OCI-LY3 (cell line): Measurements from ENCODE around the gene CASZ1.

ENCODE experiments used
- H2AFZ ChIP-seq: fragments of 200-600, 300-600 bp; shearing (Covaris generic); 2 replicates; pipeline ENCODE4 v1.6.0; 2014; ENCODE audit warnings: antibody characterized with exemption, low read depth, low read length
- H3K27ac ChIP-seq: fragments of 200-600, 300-600 bp; sonication (generic); 2 replicates; pipeline ENCODE4 v1.5.1; 2014; ENCODE audit warnings: mild to moderate bottlenecking, low read length, moderate library complexity, mixed read lengths
- H3K27me3 ChIP-seq: fragments of 200-600, 300-600 bp; sonication (generic); 2 replicates; pipeline ENCODE4 v1.6.1; 2014; ENCODE audit warnings: low read depth, low read length, mixed read lengths
- H3K36me3 ChIP-seq: fragments of 200-600, 300-600 bp; sonication (generic); replicated peaks from 2 replicates; pipeline ENCODE3; 2014; ENCODE audit warnings: low read depth, low read length, mixed read lengths
- H3K4me1 ChIP-seq: fragments of 300-600, 200-600 bp; sonication (generic); 2 replicates; pipeline ENCODE4 v1.6.1; 2014; ENCODE audit warnings: low read length, mixed read lengths
- H3K4me2 ChIP-seq: fragments of 200-600, 300-600 bp; sonication (generic); 2 replicates; pipeline ENCODE4 v1.6.1; 2014; ENCODE audit warnings: low read length, mixed read lengths
- H3K4me3 ChIP-seq: fragments of 300-600, 200-600 bp; sonication (generic); 2 replicates; pipeline ENCODE4 v1.5.1; 2014; ENCODE audit warnings: antibody characterized with exemption, mild to moderate bottlenecking, low read length, moderate library complexity
- H3K79me2 ChIP-seq: fragments of 300-600, 200-600 bp; shearing (Covaris generic); 2 replicates; pipeline ENCODE4 v1.6.1; 2014; ENCODE audit warnings: mild to moderate bottlenecking, low read length, mixed read lengths
- H3K9ac ChIP-seq: fragments of 300-600, 200-600 bp; shearing (Covaris generic); 2 replicates; pipeline ENCODE4 v1.6.0; 2014; ENCODE audit warnings: mild to moderate bottlenecking, low read length, moderate library complexity
- H3K9me3 ChIP-seq: fragments of 200-600, 300-600 bp; shearing (Covaris generic); 2 replicates; pipeline ENCODE4 v1.6.1; 2014; ENCODE audit warnings: low read length, mixed read lengths; ENCODE audit not compliant: insufficient read depth
- H4K20me1 ChIP-seq: fragments of 200-600, 300-600 bp; sonication (generic); 2 replicates; pipeline ENCODE4 v1.6.1; 2016; ENCODE audit warnings: low read length, mixed read lengths; ENCODE audit not compliant: insufficient read depth
- EZH2phosphoT487 ChIP-seq: fragments of 200-600 bp; shearing (Covaris generic); IDR thresholded peaks from 2 replicates; pipeline ENCODE4 v1.6.1; 2018; ENCODE audit warnings: antibody characterized with exemption, mixed run types, low read depth
- TF ChIP-seq, protein P1 (sequence below): fragments of 200-600, 300-600 bp; sonication (generic); IDR thresholded peaks from 2 replicates; pipeline ENCODE4 v1.5.1; 2014; ENCODE audit warnings: antibody characterized with exemption, low read length, low read depth

CASZ1 gene

DNA sequence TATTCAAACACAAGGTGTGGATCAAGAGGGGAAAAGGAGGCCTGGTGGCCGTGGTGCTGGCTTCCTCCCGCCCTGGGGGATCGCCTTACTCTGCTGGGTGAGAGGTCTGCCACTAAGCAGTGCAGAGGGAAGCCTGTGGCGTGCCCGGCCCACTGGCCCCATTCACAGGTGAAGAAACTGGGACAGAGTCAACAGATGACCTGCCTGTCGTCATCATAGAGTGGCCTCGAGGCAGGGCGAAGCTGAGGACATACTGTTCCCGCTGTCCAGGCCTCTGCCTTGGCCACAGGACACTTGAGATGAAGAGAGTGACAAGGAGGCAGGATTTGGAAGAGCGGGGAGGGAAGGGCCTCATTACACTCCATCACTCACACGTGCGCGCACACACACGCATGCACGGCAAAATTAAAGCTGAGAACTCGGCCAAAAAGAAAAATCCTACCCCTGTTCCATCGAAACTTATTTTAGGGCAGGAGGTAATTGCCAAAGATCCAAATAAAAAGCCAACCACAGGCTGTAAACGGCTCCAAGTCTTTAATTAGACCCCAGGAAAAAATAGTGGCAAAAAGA is 50.5 kb downstream of the CASZ1 start:
- no peaks in the 10 kb centered on the region for H3K9me3 ChIP-seq
- no peaks in the 10 kb centered on the region for H3K79me2 ChIP-seq
- H3K36me3 ChIP-seq, result no peaks in the 10 kb centered on the region
- no peak overlapping the region for H3K4me2 ChIP-seq
- H4K20me1 ChIP-seq, result no peaks in the 10 kb centered on the region
- H3K27ac ChIP-seq, result no peak overlapping the region
- TF ChIP-seq, protein P1, sequence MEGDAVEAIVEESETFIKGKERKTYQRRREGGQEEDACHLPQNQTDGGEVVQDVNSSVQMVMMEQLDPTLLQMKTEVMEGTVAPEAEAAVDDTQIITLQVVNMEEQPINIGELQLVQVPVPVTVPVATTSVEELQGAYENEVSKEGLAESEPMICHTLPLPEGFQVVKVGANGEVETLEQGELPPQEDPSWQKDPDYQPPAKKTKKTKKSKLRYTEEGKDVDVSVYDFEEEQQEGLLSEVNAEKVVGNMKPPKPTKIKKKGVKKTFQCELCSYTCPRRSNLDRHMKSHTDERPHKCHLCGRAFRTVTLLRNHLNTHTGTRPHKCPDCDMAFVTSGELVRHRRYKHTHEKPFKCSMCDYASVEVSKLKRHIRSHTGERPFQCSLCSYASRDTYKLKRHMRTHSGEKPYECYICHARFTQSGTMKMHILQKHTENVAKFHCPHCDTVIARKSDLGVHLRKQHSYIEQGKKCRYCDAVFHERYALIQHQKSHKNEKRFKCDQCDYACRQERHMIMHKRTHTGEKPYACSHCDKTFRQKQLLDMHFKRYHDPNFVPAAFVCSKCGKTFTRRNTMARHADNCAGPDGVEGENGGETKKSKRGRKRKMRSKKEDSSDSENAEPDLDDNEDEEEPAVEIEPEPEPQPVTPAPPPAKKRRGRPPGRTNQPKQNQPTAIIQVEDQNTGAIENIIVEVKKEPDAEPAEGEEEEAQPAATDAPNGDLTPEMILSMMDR, result no peak
- no peak overlapping the region for H2AFZ ChIP-seq
- H3K9ac ChIP-seq, result no peak overlapping the region
- no peaks in the 10 kb centered on the region for H3K4me1 ChIP-seq
- H3K4me3 ChIP-seq, result no peak overlapping the region
- 0 out of 2 replicates have a peak, but pooled peaks cover 4% of the 10 kb centered on the region for H3K27me3 ChIP-seq

DNA sequence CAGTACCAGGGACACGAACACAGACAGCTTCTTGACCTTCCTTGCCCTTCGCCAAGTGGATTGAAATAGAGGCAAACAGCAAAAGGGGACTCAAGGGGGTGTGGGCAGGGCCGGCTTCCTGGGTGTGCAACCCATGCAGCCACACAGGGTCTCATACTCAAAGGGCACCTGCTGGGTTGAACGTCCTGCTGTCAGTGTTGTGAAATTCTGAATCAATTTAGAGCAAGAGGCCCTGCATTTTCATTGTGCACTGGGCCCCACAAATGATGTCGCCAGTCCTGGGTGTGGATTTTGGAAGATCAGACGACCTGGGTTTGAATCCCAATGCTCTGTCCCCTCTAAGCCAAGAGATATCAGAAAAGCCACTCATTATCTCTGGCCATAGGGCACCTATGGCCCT is 51.1 kb downstream of the CASZ1 start:
- H3K27me3 ChIP-seq, result 0 out of 2 replicates have a peak, but pooled peaks cover 4% of the 10 kb centered on the region
- no peaks in the 10 kb centered on the region for H3K79me2 ChIP-seq

DNA sequence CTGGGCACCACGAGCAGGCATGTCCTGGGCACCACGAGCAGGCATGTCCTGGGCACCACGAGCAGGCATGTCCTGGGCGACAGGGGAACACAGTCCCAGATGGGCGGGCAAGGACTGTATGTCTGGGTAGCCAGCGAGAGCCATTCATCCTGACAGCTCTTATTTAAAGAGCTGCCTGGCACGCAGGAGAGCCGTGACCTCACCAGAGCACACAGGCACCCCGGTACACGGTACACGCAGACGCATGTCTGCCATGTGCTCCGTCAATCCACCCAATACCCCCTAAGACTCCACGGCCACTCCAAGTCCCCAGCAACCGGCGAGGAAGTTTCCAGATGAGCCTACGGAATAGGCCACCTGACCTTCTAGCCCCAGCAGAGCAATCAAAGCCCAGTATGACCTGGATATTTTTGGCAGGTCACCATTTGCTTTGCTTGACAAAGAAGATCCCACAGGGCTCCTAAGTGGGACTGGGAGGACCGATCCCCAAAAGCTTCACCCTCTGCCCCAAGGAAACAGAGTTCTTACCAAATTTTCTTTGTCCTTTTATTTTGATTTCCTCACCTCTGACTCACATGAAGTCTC is 51.7 kb downstream of the CASZ1 start:
- Histone ChIP-seq H3K36me3 (no peaks in the 10 kb centered on the region), H3K27me3 (0 out of 2 replicates have a peak, but pooled peaks cover 4% of the 10 kb centered on the region), H3K9me3 (no peaks in the 10 kb centered on the region), H3K9ac (no peak overlapping the region), H4K20me1 (no peaks in the 10 kb centered on the region), H3K79me2 (no peaks in the 10 kb centered on the region), H3K4me1 (no peaks in the 10 kb centered on the region), H2AFZ (no peak overlapping the region), H3K4me2 (no peak overlapping the region), H3K4me3 (no peak overlapping the region), H3K27ac (no peak overlapping the region)
- TF ChIP-seq, protein P1, result no peak
- no peak for TF ChIP-seq EZH2phosphoT487

More for the DNA sequence above, 51.1 kb downstream of the CASZ1 start:
- Histone ChIP-seq H3K9me3 (no peaks in the 10 kb centered on the region), H3K4me2 (no peak overlapping the region), H3K36me3 (no peaks in the 10 kb centered on the region), H2AFZ (no peak overlapping the region), H3K9ac (no peak overlapping the region), H3K4me1 (no peaks in the 10 kb centered on the region), H3K27ac (no peak overlapping the region), H4K20me1 (no peaks in the 10 kb centered on the region), H3K4me3 (no peak overlapping the region)
- no peak for TF ChIP-seq EZH2phosphoT487
- TF ChIP-seq, protein P1, result no peak

DNA sequence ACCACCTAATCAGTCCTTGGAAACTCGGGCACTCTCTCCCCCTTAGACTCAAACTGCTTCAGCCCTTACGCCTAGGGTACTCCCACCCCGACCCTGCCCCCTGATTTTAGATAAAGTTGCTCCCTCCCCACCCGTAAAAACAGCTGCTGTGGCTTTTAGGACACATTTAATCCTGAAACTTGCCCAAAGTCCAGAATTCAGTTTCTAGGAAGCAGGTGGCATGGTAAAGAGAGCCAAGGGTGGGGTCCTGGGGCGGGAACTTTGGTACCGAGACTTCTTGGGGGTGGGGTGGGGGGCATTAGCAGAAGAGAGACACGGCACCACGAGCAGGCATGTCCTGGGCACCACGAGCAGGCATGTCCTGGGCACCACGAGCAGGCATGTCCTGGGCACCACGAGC is 52.4 kb downstream of the CASZ1 start:
- H3K4me2 ChIP-seq, result no peak overlapping the region
- TF ChIP-seq, protein P1, result no peak
- TF ChIP-seq EZH2phosphoT487, result no peak
- H3K79me2 ChIP-seq, result no peaks in the 10 kb centered on the region
- H3K9ac ChIP-seq, result no peak overlapping the region
- H2AFZ ChIP-seq, result no peak overlapping the region
- H3K9me3 ChIP-seq, result no peaks in the 10 kb centered on the region
- no peaks in the 10 kb centered on the region for H4K20me1 ChIP-seq
- H3K36me3 ChIP-seq, result no peaks in the 10 kb centered on the region
- no peak overlapping the region for H3K4me3 ChIP-seq
- H3K27ac ChIP-seq, result no peak overlapping the region
- H3K27me3 ChIP-seq, result 0 out of 2 replicates have a peak, but pooled peaks cover 4% of the 10 kb centered on the region
- H3K4me1 ChIP-seq, result no peaks in the 10 kb centered on the region
